Measurements from ENCODE around the gene PFKM.

PFKM gene

DNA sequence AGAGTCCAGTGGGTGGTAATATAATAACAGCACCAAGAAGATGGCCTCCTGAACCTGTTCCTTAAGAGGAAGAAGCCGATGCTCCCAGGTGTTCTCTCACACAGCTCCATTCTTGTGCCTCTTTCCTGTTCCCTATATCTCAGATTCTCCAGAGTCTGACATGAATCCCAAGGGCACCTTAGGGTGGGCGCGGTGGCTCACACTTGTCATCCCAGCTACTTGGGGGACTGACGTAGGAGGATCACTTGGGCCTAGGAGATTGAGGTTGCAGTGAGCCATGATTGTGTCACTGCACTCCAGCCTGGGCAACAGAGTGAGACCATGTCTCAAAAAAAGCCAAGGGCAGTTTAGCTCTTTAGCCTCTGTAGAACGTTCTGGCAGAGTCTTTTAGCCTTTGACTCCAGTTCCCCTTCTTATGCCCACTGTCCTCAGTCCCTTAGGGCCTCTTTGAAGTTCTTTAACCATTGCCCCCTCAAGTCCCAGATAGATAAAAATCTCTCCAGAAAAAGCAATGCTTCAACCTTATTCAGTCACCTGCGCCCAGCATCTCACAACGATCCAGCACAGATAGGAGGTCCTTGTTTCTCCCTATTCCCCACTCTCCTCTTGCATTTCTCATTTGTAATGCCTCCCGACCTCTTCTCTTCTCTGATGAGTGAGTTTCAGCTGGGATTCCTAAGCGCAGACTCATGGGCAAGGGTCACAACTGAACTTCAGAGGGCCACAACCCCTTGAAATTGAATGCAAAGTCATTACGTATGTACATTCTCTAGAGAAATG is 68.9 kb downstream of the PFKM start:
- no peak for DNase-seq (ENCODE audit: low read depth in 2 of 2)

GRCh38 chr12:48189331-48190125 is 70.4 kb downstream of the PFKM start:
- DNase-seq (ENCODE audit: low read depth in 2 of 2), result no peak

DNA sequence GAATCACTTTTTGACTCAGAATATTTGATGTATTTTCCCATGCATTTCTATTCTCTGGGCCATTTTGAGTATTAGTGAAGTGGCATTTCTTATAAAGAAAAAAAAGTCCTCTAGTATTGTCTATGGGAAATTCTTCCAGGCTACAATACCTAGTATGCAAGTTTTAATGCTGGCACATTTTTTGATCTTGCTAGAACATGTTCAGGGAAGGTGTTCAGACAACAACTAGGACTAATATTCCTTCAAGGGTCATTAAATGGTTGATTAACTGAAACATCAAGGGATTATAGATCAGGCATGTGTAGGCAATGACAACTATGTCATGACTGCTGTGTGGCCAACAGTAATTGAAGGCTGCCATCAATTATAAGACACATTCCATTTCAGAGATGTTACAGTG is 71.9 kb downstream of the PFKM start:
- DNase-seq (ENCODE audit: low read depth in 2 of 2), result no peak

DNA sequence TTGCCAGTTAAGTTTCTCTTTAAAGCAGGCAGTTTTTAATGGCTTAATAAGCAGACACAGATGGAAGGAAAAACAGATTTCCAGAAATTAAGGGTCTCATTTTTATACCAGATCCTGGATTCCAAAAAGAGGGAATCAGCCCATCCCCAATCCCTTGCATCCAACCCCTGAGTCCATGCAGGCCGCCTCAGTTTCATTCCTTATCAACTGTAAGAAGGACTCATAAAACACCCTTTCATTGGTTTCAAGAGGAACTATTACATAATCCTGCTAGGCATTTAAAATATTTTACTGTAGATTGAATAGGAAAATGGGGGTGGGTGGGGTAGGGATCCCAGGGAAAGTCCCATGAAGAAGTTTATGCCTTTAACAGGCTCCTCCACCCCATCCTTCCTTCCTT is 73.7 kb downstream of the PFKM start:
- no peak for DNase-seq (ENCODE audit: low read depth in 2 of 2)

GRCh38 chr12:48193623-48194022 is 74.5 kb downstream of the PFKM start:
- DNase-seq (ENCODE audit: low read depth in 2 of 2), result no peak

GRCh38 chr12:48194799-48195201 is 75.6 kb downstream of the PFKM start:
- no peak for DNase-seq (ENCODE audit: low read depth in 2 of 2)

Measured in stimulated activated CD8-positive, alpha-beta memory T cell treated with anti-CD3 and anti-CD28 coated beads, Interleukin-15, amount 100 ng/mL, for 48 hours (primary cell).